ENCODE measurements around the gene CD7.

The CD7 gene

DNA sequence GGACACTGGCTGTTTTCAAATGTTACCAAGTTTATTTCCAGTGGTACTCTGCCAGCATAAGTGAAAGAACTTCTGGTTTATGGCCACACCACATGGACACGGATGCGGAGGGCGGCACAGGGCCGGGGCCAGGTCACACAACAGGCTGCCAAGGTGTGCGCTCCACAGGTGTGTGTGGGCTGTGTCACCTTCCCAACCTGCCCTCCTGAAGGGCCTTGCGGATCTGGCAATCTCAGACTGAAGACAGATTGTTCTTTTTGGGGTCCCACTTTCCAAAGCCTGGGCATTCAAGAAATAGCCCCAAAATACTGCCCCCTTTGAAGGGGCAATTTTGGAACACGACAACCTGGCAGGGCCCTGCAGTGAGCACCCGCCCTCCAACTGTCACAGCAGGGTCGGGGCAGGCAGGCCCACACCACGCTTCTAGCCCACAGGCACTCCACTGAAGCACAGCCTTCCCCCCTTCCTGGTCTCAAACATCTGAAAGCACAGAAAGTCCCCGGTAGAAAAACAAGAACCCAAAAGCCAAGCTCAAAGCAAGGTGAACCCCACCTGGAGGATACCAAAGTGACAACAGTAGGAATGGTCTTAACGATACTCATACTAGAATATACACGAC lies 47.4 kb downstream of the CD7 start:
- Histone ChIP-seq H3K4me3 (ENCODE audit: low read depth, low read length) (no peak overlapping the region), H3K27me3 (replicated peaks) (no peaks in the 10 kb centered on the region), H3K36me3 (replicated peaks) (peaks cover 54% of the 10 kb centered on the region), H3K27ac (no peak overlapping the region)
- in situ Hi-C loops (cut with HindIII; ENCODE audit: low pct_ligation_motif_present, low sequenced_read_pairs), result no loop called here
- TF ChIP-seq, protein P1, sequence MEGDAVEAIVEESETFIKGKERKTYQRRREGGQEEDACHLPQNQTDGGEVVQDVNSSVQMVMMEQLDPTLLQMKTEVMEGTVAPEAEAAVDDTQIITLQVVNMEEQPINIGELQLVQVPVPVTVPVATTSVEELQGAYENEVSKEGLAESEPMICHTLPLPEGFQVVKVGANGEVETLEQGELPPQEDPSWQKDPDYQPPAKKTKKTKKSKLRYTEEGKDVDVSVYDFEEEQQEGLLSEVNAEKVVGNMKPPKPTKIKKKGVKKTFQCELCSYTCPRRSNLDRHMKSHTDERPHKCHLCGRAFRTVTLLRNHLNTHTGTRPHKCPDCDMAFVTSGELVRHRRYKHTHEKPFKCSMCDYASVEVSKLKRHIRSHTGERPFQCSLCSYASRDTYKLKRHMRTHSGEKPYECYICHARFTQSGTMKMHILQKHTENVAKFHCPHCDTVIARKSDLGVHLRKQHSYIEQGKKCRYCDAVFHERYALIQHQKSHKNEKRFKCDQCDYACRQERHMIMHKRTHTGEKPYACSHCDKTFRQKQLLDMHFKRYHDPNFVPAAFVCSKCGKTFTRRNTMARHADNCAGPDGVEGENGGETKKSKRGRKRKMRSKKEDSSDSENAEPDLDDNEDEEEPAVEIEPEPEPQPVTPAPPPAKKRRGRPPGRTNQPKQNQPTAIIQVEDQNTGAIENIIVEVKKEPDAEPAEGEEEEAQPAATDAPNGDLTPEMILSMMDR (IDR thresholded peaks at IDR 0.05; ENCODE audit: low read depth, low read length, missing control alignments), result no peak
- no peak for DNase-seq

DNA sequence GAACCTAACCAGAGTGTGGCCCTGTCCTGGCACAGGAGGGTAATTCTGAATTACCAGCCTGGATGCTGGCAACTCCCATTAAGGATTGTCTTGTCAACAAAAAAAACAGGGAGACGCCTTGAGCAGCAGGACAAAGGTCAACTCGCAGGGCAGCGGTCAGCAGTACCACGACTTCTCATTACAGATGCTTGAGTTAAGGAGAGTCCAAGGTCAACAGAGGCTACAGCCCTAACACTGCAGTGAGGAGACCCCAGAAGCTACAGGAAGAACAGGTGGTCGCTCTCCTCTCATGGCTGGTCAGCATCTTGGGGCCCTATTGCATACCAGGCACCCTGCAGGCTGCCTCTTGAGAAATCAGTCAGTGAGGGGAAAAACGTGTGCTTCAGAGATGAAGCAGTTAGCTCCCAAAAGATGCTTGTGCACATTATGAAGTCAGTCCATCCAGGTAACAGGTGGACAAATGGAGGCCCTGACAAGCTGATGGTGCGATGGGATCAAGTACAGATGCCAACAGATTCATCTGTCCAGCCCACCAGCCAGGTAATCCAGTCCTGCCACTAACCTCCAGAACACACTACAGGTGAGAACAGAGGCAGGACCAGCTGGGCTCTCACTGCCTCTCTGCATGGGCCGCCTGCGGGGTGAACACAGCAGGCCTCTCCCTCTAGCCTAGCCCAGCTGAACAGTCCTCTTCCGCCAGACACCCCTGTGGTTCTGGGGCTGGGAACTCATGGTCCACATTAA lies 48.1 kb downstream of the CD7 start:
- TF ChIP-seq, protein P1 (IDR thresholded peaks at IDR 0.05; ENCODE audit: low read depth, low read length, missing control alignments), result no peak
- Histone ChIP-seq H3K27ac (no peak overlapping the region), H3K27me3 (replicated peaks) (no peaks in the 10 kb centered on the region), H3K36me3 (replicated peaks) (peaks cover 61% of the 10 kb centered on the region), H3K4me3 (ENCODE audit: low read depth, low read length) (no peak overlapping the region)
- in situ Hi-C loops (cut with HindIII; ENCODE audit: low pct_ligation_motif_present, low sequenced_read_pairs), result no loop called here
- DNase-seq, result no peak

DNA sequence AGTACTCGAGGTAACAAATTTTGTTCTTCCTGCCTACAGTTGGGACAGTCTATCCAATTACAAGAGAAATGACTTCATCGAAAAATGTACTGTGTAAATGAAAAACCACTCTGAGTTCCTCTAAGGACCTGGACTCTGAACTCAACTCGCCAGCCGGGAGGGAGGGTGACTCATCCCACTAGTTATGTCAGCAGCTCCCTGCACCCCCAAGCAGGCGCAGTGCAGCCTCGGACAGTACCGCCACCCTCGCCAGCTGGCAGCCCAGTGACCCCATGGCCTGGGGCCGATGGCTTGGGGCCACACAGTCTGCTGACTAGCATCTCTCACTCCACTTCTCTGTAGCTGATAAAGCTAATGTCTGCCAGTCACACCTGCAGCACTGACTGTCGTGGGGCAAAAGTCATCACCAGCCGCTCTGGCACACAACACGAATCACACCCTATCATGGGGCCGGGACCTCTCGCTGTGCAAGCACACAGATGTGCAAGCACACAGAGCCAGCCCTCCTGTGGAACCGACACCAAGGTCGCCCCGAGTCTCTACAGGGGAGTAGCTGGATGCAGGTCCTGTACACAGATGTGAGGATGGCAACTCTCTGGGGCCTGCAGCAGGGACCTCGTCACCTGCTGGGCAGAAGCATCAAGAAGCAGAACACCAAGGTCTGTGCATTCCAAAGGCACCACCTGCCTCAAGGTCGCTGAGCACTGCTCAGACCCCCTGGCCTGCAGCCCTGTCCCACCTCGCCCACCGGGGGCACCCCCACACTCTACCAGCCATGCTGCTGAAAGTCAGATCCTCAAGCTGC lies 49.6 kb downstream of the CD7 start:
- no peak overlapping the region for H3K4me3 ChIP-seq (ENCODE audit: low read depth, low read length)
- peak overlapping the region; percentile 92 for H3K27ac ChIP-seq
- in situ Hi-C loops (cut with HindIII; ENCODE audit: low pct_ligation_motif_present, low sequenced_read_pairs), result no loop called here
- TF ChIP-seq, protein P1 (IDR thresholded peaks at IDR 0.05; ENCODE audit: low read depth, low read length, missing control alignments), result no peak
- peak; percentile 95 for DNase-seq
- no peaks in the 10 kb centered on the region for H3K27me3 ChIP-seq (replicated peaks)
- H3K36me3 ChIP-seq (replicated peaks), result peaks cover 76% of the 10 kb centered on the region

DNA sequence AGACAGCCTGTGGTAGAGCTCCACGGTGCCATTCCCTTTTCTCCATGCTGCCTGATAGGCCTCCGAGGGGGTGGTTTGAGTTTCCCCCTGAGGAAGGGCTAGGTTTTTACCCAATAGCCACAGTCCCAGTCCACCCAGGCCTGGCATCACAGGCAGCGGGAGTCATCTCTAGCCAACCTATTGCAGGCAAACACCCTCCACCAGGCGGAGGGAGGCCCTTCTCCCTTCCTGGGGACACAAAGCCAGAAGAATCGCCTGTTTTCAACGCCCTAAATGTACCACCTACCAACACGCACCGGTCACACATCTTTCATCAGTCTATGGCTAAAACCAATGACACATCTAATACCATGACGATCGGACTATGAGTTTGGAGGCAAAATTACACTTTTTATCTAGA lies 51.3 kb downstream of the CD7 start:
- H3K27ac ChIP-seq, result no peak overlapping the region
- no peak overlapping the region for H3K4me3 ChIP-seq (ENCODE audit: low read depth, low read length)
- no peaks in the 10 kb centered on the region for H3K27me3 ChIP-seq (replicated peaks)
- no peak for DNase-seq
- TF ChIP-seq, protein P1 (IDR thresholded peaks at IDR 0.05; ENCODE audit: low read depth, low read length, missing control alignments), result no peak
- peaks cover 84% of the 10 kb centered on the region for H3K36me3 ChIP-seq (replicated peaks)
- in situ Hi-C loops (cut with HindIII; ENCODE audit: low pct_ligation_motif_present, low sequenced_read_pairs), result no loop called here
